ENCODE results near the gene AQP1.

DNA sequence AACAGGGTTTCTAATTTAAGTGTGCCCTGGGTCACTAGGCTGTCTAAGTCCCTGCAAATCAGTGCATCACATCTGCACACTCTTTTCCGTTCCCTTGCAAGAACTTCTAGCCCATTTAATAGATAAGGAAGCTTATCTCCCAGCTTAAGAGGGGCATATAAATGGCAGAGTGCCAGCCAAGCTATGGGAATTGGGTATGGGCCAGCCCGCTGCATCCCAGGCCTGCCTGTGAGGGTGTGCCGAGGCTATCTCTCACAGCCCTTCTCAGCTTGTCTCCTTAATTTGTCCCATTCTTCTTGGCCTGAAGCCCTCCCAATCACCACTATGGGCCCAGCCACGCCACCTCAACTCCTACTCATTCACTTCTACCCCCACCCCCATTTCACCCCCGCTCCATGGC lies 14.7 kb downstream of the AQP1 start:
- TF ChIP-seq POLR2A (IDR thresholded peaks at IDR 0.05) (no peak), EP300 (IDR thresholded peaks at IDR 0.05) (no peak), POLR2AphosphoS5 (IDR thresholded peaks at IDR 0.05) (no peak)
- TF ChIP-seq, protein P1, sequence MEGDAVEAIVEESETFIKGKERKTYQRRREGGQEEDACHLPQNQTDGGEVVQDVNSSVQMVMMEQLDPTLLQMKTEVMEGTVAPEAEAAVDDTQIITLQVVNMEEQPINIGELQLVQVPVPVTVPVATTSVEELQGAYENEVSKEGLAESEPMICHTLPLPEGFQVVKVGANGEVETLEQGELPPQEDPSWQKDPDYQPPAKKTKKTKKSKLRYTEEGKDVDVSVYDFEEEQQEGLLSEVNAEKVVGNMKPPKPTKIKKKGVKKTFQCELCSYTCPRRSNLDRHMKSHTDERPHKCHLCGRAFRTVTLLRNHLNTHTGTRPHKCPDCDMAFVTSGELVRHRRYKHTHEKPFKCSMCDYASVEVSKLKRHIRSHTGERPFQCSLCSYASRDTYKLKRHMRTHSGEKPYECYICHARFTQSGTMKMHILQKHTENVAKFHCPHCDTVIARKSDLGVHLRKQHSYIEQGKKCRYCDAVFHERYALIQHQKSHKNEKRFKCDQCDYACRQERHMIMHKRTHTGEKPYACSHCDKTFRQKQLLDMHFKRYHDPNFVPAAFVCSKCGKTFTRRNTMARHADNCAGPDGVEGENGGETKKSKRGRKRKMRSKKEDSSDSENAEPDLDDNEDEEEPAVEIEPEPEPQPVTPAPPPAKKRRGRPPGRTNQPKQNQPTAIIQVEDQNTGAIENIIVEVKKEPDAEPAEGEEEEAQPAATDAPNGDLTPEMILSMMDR (IDR thresholded peaks at IDR 0.05) = no peak

All from gastroesophageal sphincter (tissue), 3 donors.